Loucy (cell line): ENCODE measurements around the gene IRGQ.

ENCODE experiments used
- H2AFZ ChIP-seq: fragments of 200-600 bp; sonication (generic); 2 replicates; pipeline ENCODE4 v1.6.0; 2016; ENCODE audit warnings: antibody characterized with exemption, mild to moderate bottlenecking, low read length, moderate library complexity
- H3F3A ChIP-seq: fragments of 200-600 bp; 2 replicates; pipeline ENCODE4 v1.6.0; 2016; ENCODE audit warnings: antibody characterized with exemption, low read depth, mild to moderate bottlenecking
- H3K27me3 ChIP-seq: fragments of 200-600 bp; sonication (generic); 2 replicates; pipeline ENCODE4 v1.6.1; 2014; ENCODE audit warnings: low read length, mild to moderate bottlenecking; ENCODE audit not compliant: insufficient read depth, poor library complexity, severe bottlenecking
- H3K36me3 ChIP-seq: fragments of 200-600 bp; sonication (generic); 2 replicates; pipeline ENCODE4 v1.6.1; 2016; ENCODE audit warnings: low read length; ENCODE audit not compliant: insufficient read depth
- H3K4me1 ChIP-seq: fragments of 200-600 bp; sonication (generic); 2 replicates; pipeline ENCODE4 v1.5.1; 2014; ENCODE audit warnings: low read length, mild to moderate bottlenecking; ENCODE audit not compliant: insufficient read depth, poor library complexity, severe bottlenecking
- H3K4me2 ChIP-seq: fragments of 200-600 bp; sonication (generic); 2 replicates; pipeline ENCODE4 v1.6.0; 2014; ENCODE audit warnings: antibody characterized with exemption, low read length, low read depth, mild to moderate bottlenecking; ENCODE audit not compliant: poor library complexity, severe bottlenecking
- H3K4me3 ChIP-seq: fragments of 200-600 bp; sonication (generic); 2 replicates; pipeline ENCODE4 v1.5.1; 2014; ENCODE audit warnings: low read length, mild to moderate bottlenecking, mixed read lengths; ENCODE audit not compliant: poor library complexity, severe bottlenecking
- H3K79me2 ChIP-seq: fragments of 200-600 bp; sonication (generic); 2 replicates; pipeline ENCODE4 v1.6.1; 2014; ENCODE audit warnings: low read length; ENCODE audit not compliant: insufficient read depth
- H3K9ac ChIP-seq: fragments of 200-600 bp; sonication (generic); 2 replicates; pipeline ENCODE4 v1.6.0; 2014; ENCODE audit warnings: mild to moderate bottlenecking, low read depth, low read length, moderate library complexity; ENCODE audit not compliant: poor library complexity, severe bottlenecking
- H3K9me2 ChIP-seq: fragments of 200-600 bp; sonication (generic); replicated peaks from 2 replicates; pipeline ENCODE4 v1.6.1; 2016; ENCODE audit warnings: low read depth, low read length, mixed read lengths
- H3K9me3 ChIP-seq: fragments of 200-600 bp; sonication (generic); 2 replicates; pipeline ENCODE4 v1.6.1; 2014; ENCODE audit warnings: mild to moderate bottlenecking, antibody characterized with exemption, low read length, low read depth; ENCODE audit not compliant: insufficient read depth
- H4K20me1 ChIP-seq: fragments of 200-600 bp; sonication (generic); 2 replicates; pipeline ENCODE4 v1.6.0; 2014; ENCODE audit warnings: antibody characterized with exemption, low read length, mild to moderate bottlenecking; ENCODE audit not compliant: insufficient read depth, poor library complexity, severe bottlenecking
- CTCF ChIP-seq: fragments of 200-600 bp; sonication (generic); conservative IDR thresholded peaks from 2 replicates; pipeline ENCODE4 v1.5.1; 2014; ENCODE audit warnings: mild to moderate bottlenecking, antibody characterized with exemption, low read length
- EZH2phosphoT487 ChIP-seq: fragments of 200-600 bp; IDR thresholded peaks from 2 replicates; pipeline ENCODE4 v1.6.1; 2018; ENCODE audit warnings: antibody characterized with exemption, mild to moderate bottlenecking, moderate library complexity, borderline replicate concordance

Gene IRGQ

GRCh38 chr19:43642531-43642930, 46.6 kb upstream of the IRGQ start:
- no peaks in the 10 kb centered on the region for H3K9me3 ChIP-seq
- H3K4me1 ChIP-seq, result peaks cover 12% of the 10 kb centered on the region
- no peaks in the 10 kb centered on the region for H4K20me1 ChIP-seq
- TF ChIP-seq EZH2phosphoT487 (no peak), CTCF (no peak)
- H3K9me2 ChIP-seq, result no peaks in the 10 kb centered on the region
- no peaks in the 10 kb centered on the region for H3K36me3 ChIP-seq
- H3F3A ChIP-seq, result no peaks in the 10 kb centered on the region
- H3K27me3 ChIP-seq, result no peaks in the 10 kb centered on the region
- H3K9ac ChIP-seq, result no peak overlapping the region
- no peak overlapping the region for H3K4me3 ChIP-seq
- H3K4me2 ChIP-seq, result no peak overlapping the region
- H3K79me2 ChIP-seq, result no peaks in the 10 kb centered on the region
- no peak overlapping the region for H2AFZ ChIP-seq

- H2AFZ ChIP-seq, result no peak overlapping the region
- no peaks in the 10 kb centered on the region for H3F3A ChIP-seq
- no peak overlapping the region for H3K4me3 ChIP-seq
- H3K27me3 ChIP-seq, result no peaks in the 10 kb centered on the region
- H3K4me2 ChIP-seq, result no peak overlapping the region
- H4K20me1 ChIP-seq, result no peaks in the 10 kb centered on the region
- peaks cover 12% of the 10 kb centered on the region for H3K4me1 ChIP-seq
- H3K79me2 ChIP-seq, result no peaks in the 10 kb centered on the region
- H3K9me3 ChIP-seq, result no peaks in the 10 kb centered on the region
- no peaks in the 10 kb centered on the region for H3K36me3 ChIP-seq
- no peak overlapping the region for H3K9ac ChIP-seq
- TF ChIP-seq EZH2phosphoT487, result no peak
- TF ChIP-seq CTCF, result no peak
- no peaks in the 10 kb centered on the region for H3K9me2 ChIP-seq
Measured at GRCh38 chr19:43641333-43641732, 45.4 kb upstream of the IRGQ start.

GRCh38 chr19:43640424-43640757, 44.5 kb upstream of the IRGQ start:
- Histone ChIP-seq H3K9me3 (no peaks in the 10 kb centered on the region), H3K79me2 (no peaks in the 10 kb centered on the region), H3K36me3 (no peaks in the 10 kb centered on the region), H3K4me3 (peak overlapping the region; percentile 73), H3F3A (no peaks in the 10 kb centered on the region), H3K4me2 (peak overlapping the region; percentile 81), H4K20me1 (no peaks in the 10 kb centered on the region), H3K4me1 (peaks cover 12% of the 10 kb centered on the region), H3K9ac (no peak overlapping the region), H3K27me3 (no peaks in the 10 kb centered on the region), H3K9me2 (no peaks in the 10 kb centered on the region), H2AFZ (peak overlapping the region; percentile 94)
- TF ChIP-seq EZH2phosphoT487, result no peak
- TF ChIP-seq CTCF, result no peak
